GM19463 (cell line): ENCODE data around the gene NUP43.
"Not testable (repeated sequence)": the region's sequence is repeated elsewhere in the genome, so short reads cannot be mapped to it uniquely, and the experiment has no call there.

Experiments
- ATAC-seq: cut with Tn5 transposase; IDR thresholded peaks from one replicate; pipeline ENCODE4 v1.9.1; 2021; ENCODE audit warnings: mild to moderate bottlenecking, moderate library complexity; ENCODE audit not compliant: unreplicated experiment

Gene NUP43

DNA sequence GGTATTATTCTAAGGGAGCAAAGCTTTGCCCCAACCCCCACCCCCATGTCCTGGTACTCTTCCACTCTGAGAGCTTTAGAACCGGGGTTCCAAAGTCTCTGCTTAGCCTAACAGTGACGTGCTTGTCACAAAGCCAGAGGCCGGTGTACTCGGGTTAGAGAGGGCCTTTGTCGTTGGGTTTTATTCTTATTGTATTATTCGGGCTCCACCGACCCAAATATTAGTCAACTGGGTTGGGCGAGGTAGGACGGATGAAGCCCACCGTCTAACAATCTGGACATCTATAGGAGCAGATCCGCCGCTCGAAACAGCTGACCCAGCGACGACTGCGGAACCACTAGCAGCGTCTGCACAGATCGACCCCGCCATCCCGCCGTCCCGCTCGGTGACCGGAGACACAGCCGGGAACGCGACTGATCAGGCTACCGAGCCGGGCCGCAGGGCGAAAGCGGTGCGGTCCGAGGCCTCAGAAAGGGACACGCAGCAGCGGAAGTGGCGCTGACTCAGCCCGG, 2.8 kb upstream of the NUP43 start:
- not testable (repeated sequence) for ATAC-seq

DNA sequence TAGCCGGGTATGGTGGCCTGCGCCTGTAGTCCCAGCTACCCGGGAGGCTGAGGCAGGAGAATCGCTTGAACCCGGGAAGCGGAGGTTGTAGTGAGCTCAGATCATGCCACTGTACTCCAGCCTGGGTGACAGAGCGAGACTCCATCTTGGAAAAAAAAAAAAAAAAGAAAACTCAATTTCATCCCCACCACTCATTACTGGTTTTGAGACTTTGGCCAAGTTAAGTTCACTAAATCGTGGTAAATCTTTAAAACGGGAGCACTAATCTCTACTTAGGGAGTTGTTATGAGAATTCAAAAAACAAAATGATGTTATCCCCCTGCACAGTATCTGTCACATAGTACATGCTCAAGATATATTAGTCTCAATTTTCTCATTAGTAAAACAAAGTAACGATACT, 1.1 kb downstream of the NUP43 start:
- ATAC-seq: not testable (repeated sequence)

DNA sequence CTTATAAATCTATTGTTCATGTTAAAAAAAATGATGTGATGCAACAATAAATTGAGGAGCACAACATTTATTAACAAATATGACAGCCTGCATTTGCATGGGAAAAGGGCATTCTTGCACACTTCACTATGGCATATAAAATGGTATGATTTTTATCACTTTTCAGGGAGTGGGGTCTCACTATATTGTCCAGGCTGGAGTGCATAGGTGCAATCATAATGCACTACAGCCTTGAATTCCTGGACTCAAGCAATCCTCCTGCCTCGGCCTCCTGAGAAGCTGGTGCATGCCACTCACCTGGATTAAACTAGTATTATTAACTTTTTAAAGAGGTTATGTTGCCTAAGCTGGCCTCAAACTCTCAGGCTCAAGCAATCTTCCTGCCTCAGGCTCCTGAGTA, 11.4 kb downstream of the NUP43 start:
- ATAC-seq: no peak

DNA sequence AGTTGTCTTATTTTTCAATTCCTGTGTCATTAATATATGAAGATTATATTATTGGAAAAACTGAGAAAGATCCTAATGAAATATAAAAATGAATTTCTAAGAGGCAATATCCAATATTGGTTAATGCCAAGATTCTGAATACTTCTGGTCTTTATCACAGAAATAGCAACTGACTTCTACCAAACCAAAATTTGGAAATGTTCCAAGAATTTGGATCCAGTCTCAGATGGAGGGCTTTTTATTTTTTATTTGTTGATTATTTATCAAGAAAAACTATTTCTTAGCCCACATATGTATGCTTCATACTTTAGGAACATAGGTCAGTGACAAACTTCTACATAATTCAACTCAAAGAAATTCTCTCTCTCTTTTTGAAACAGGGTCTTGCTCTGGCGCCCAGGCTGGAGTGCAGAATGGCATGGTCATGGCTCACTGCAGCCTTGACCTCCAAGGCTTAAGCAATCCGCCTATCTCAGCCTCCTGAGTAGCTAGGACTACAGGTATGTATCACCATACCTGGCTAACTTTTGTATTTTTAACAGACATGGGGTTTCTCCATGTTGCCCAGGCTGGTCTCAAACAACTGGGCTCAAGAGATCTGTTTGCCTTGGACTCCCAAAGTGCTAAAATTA, 13.1 kb downstream of the NUP43 start:
- ATAC-seq: no peak

DNA sequence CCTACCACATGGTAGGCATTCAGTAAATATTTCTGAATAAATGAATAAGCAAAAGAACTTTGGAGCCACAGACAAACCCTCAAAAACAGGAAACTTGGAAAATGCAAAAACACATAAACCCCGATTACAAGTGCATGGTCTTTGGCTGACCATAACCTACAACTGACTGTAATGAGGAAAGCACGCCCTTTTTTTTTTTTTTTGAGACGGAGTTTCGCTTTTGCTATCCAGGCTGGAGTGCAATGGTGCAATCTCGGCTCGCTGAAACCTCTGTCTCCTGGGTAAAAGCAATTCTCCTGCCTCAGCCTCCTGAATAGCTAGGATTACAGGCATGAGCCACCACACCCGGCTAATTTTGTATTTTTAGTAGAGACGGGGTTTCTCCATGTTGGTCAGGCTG, 16.5 kb downstream of the NUP43 start:
- ATAC-seq: no peak

DNA sequence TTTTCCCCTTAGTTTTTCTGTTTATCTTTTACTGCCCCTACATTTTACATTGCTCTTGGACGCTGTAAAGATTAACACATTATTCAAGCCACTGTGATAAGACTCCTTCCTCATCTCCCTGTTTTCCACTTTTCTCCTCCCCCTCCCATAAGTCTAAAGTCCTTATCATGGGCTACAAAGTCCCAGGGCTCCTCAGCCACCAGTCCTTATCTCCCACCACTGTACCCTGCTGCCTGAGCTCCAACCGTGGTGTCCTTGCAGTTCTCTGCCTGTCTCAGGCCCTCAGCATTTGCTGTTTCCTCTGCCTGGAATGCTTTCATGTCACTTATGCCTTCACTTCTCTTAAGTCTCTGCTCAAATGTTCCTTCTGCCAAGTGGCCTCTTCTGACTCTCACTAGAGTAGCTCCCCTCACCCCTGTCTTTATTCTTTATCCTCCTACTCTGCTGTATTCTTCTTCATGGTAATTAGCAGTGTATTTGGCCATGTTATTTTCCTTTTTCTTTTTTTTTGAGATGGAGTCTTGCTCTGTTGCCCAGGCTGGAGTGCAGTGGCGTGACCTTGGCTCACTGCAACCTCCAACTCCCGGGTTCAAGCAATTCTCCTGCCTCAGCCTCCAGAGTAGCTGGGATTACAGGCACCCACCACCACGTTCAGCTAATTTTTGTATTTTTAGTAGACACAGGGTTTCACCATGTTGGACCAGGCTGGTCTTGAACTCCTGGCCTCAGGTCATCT, 17.7 kb downstream of the NUP43 start:
- no peak for ATAC-seq

DNA sequence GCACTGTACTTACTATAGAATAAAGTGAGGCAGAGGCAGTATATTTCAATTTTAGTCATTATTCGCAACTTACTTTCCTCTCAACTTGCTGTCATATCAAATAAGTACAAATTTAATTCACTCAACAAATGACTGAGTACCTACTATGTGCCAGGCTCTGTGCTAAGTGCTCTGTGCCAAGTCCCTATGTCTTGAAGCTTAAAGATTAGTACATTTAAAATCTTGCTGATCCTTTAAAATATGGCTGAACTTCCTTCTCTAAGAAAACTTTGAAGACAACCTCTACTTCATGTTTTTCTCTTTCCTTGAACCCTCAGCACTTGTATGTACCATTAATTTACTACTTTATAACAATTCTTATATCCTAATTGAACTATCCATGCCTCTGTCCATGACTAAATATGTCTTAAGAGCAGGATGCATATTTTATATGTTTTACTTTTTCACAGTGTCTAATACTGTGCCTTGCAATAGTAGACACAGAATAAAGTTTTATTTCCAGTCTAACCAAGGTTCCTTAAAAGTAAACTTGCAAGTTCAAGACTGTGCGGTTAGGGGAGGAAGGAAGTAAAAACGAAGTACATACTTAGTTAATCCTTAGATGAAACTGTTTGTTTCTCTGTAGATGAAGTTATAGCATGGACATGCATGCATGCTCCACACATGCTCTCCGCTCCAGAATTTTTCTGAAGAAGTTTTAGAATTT, 18.4 kb downstream of the NUP43 start:
- ATAC-seq: no peak

DNA sequence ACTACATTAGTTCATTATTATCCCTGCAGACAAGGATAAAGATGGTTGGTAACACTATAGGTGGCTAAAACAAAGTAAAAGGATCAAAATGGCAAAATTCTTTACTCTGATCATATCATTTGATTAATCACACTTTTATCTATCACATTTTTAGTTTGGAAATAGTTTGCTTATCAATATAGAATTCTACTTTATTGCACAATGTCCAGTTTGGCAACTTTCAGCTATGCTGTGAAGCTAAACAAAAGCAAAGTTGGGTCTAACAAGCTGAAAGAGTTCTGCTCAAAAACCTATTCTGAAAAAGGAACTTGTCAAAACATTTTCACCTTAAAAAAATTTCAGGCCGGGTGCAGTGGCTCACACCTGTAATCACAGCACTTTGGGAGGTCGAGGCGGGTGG, 20.5 kb downstream of the NUP43 start:
- ATAC-seq: no peak

DNA sequence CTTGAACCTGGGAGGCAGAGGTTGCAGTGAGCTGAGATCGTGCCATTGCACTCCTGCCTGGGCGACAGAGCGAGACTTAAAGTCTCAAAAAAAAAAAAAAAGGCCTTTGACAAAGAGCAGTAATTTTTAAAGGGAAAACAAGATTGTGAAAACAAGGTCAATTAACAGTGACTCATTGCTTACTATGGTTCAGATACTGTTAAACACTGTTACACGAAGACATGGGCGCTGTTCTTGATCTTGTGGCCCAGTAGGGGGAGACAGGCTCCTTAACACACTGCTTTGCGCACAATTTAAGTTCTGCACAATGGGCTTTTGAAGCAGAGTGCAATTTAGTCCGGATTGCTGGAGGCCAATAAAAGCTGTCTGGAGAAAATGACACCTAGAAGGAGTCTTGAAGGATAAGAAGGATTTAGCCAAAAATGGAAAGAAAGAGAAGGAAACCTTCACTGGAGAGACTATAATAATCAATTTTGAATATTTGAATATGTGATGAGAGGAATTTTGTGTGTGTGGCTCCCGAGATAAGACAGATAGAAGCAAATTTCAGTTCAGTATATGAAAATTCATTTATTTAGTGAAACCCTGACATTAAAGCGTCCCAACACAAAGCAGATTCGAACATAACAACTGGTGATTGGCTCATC, 22.4 kb downstream of the NUP43 start:
- ATAC-seq: no peak

DNA sequence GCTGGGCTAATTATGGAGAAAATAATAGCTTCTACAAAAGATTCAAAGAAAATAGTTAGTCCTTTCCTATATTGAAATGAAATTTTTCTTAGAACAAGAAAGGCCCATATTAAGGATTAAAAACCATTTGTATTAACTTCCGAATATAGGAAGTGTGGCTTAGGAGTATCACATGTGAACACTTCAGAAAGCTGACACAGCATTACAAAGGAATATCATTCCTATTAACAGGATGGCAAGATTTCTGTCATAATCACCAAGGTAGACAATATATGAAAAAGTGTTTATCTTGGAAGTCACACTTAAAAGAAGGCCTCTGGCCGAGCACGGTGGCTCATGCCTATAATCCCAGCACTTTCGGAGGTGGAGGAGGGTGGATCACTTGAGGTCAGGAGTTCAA, 23.1 kb downstream of the NUP43 start:
- ATAC-seq: no peak

DNA sequence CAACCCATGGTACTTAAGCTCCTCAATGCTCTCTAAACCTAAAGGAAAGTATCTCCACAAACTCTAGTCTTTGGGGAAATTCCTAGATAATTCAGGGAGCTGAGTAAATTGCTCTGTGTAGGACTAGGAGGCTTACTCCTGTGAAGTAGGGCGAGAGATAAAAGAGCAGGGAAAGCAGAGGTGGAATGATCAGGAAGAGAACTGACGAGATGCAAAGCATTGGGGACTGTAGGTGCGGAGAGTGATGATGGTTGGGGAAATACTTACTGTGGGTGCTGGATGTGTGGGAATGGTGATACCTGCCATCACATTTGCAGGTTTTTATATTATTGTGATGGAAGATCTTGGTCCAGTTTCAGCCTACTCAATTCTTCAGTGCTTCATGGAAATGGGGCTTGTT, 26.8 kb downstream of the NUP43 start:
- ATAC-seq: no peak

DNA sequence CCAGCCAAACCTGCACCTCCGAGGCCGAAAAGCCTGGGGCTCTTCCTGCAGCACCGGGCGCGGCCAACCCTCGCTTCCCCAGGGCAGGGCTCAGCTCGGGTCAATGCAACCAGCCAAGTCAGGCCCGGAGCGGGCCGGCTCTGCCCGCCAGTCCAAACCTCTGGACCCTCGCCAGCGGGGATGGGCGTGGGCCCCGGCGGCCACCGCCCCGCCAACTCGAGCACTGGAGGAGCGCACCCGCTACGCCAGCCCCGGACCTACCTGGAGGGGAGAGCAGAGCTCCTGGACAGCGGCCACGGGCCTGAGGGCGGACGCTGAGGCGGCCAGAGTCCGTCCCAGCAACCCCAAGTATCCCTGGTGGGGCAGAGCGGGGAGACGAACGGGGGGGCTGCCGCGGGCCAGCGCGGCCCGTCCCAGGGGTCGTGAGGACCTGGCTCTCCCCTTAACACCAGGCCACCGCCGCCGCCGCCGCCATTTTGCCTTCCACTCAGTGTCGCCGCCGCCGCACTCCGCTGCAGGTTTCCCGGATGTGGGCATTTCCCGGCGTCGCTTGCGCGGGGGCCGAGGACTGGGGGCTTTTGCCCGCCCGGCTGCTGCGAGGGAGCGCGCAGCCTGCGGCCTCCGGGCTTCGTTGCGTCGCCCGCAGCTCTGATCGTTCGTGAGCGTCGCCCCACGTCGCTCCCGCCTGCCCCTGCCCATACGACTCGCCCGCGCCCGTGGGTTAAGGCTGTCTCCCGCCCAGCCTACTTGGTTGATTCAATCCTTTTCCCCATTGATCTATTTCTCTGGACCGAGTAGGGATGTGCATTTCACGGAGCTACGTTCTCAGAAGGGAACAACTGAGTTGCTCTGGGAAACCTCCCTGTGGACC, 28.5 kb downstream of the NUP43 start, which contains the start of gene LATS1:
Gene LATS1 (minus strand): TSS at position 514 of the 871 bp plus-strand sequence. CDS start 15,975 bp downstream, outside the sequence.
- ATAC-seq: peak; percentile 91

DNA sequence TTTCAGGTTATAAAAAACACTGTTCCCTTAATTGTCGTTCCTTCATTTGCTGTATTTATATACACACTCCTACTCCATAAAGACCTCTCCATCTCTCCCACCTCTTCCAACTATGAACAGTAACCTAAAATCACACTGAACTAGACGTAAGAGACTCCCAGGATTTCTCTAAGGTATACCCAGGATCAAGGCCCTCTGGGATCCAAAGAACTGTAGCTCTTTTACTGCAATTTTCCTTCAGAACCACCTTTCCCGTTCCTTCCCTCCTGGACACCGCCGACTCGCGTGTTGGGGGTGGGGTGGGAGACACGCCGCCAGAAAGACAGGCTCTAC, 29.1 kb downstream of the NUP43 start:
- ATAC-seq: no peak

DNA sequence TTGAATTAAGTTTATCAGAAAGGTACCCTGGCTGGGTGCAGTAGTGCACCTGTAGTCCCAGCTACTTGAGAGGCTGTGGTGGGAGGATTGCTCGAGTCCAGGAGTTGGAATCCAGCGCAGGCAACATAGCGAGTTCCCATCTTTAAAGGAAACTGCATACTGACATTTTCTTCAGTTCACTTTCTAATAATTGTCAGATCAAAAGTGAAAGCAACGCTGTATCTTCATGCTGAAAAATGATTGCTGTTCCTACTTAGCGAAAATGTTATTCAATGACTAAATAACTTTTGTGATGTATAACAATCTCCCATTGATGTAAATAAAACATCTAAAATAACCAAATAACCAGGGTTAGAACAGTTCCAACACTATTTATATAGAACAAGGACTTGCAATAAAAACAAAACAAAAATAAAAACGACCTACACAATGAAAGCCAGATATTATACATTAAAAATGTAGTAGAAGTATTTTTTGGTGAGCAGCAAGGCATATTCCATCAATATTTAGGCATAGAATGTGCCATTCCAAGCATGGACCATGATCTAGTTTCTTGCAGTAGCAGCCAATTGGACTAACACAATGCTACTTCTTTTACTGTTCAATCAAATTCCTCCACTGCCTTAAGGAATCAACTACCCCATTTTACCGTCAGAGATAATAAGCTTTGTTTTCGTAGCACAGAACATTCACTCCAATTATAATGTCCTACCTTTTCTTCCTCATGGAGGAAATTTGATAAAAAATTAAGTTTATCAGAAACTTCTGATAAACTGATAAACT, 30.0 kb downstream of the NUP43 start:
- no peak for ATAC-seq

DNA sequence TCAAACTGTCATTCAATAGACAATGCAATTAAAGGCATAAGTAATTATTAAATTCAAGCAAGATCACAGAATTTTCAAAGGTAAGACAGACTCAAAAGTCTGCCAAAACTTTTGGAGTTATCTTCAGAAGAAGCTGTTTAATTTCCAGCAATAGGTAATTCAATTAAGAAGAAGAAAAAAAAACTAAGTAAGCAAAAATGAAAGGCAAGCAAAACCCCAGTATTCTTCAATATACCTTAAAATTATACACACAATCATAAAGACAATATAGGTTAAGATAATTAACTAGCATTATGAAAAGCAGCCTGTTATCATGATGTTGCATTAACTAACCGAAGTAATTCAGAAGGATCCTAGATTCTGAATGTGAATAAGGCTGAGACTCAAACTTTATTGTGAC, 31.9 kb downstream of the NUP43 start:
- ATAC-seq: no peak

DNA sequence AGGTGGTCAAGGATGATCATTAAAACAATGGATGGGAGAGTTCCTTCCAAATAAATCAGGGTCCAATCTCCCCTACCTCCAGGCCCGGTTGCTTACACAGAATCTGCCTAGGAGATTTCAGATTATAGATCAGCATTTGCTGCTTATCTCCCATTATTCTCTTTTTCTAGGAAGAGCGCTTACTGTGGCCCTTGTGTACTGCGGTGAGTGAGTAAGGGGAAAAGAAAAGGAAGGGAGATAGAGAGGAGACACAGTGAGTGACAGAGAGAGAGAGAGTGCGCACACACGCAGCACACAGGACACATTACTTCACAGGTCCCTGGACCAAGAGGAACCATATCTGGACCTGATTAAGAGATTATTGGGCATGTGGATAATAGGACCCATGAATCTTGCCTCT, 34.6 kb downstream of the NUP43 start:
- no peak for ATAC-seq

DNA sequence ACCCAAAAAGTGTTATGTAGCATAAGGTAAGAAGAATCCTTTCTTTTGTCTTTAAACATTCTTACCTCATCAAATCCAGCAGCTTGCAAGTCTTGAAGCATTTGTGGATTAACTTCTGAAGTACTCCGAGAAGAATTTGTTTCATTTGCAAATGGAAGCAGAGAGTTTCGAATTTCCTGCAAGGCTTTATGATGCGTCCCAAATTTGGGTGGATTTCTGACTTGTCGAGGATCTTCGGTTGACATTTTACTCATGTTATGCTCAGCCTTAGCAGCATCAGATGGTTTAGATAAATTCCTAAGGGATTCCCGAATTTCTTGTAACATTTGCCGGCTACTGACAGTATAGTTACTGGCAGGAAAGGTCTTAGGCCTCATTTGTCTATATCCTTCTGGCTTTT, 44.6 kb downstream of the NUP43 start:
- ATAC-seq: no peak

DNA sequence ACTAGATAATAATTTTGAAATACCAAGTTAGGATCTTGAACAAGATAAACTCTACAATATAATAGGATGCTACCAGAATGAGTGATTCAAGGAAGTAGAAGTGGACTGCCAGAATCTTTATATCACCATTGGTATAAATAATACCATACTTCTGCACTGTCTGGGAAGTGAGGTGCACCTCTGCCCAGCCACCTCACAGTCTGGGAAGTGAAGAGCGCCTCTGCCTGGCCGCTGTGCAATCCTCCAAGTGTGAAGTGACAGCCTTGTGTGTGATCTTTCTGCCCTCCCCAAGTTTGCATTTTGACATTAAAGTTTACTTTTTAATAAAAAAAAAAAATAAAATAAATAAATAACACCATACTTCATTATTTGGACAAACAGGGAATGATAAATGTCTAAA, 47.2 kb downstream of the NUP43 start:
- ATAC-seq: no peak

DNA sequence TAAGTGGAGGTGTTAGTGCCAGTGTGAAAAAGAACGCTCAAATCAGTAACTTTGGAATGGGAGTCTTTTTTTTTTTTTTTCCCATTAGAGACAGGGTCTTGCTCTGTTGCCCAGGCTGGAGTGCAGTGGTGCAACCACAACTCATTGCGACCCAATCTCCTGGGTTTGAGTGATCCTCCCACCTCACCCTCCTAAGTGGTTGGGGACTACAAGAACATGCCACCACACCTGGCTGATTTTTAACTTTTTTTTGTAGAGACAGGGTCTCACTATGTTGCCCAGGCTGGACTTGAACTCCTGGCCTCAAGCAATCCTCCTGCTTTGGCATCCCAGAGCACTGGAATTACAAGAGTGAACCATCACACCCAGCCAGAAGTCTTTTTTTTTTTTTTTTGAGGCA, 48.2 kb downstream of the NUP43 start:
- ATAC-seq: no peak

DNA sequence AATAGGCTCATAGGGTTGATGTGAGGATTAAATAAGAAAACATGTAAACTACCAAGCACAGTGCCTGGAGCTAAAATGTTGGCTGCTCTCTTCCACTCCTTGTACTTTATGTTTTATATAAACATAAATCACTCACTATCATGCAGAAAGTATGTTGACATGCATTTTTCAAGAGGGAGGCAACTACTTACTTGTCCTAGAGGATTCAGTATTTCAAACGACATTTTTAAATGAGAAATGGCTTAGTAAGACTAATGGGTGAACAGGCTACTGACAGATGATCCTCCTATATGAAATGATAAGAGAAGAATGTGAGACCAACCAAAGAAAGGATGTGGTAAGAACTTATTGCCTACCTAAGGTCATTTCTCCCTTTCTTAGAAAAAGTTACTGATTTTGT, 49.4 kb downstream of the NUP43 start:
- no peak for ATAC-seq
